Fibroblast of villous mesenchyme (primary cell): ENCODE results near the gene XPOT. TPM values are rescaled to one million over a fixed set of nuclear protein-coding genes. Genes with fewer than 3 reads are reported as not detected.
"Not testable (repeated sequence)": the region's sequence is repeated elsewhere in the genome, so short reads cannot be mapped to it uniquely, and the experiment has no call there.

ENCODE experiments used
- DNase-seq: peaks from one replicate; pipeline ENCODE4 v3.0.0-alpha.2; 2010; ENCODE audit warnings: low read depth
- H3K4me3 ChIP-seq: 2 replicates; pipeline ENCODE4 v1.5.1; 2011; ENCODE audit warnings: low read depth, mild to moderate bottlenecking, low read length
- total RNA-seq: library from RNA; depleted of rRNA; stranded (reverse); fragments of >200 nt; gene quantifications from 2 replicates; pipeline ENCODE4 v1.2.3, GENCODE V29; 2012
- TF ChIP-seq, protein P1 (sequence below): IDR thresholded peaks from 2 replicates; pipeline ENCODE4 v1.5.1; 2012; ENCODE audit warnings: low read depth, mild to moderate bottlenecking, low read length; ENCODE audit not compliant: insufficient read depth

XPOT gene, protein sequence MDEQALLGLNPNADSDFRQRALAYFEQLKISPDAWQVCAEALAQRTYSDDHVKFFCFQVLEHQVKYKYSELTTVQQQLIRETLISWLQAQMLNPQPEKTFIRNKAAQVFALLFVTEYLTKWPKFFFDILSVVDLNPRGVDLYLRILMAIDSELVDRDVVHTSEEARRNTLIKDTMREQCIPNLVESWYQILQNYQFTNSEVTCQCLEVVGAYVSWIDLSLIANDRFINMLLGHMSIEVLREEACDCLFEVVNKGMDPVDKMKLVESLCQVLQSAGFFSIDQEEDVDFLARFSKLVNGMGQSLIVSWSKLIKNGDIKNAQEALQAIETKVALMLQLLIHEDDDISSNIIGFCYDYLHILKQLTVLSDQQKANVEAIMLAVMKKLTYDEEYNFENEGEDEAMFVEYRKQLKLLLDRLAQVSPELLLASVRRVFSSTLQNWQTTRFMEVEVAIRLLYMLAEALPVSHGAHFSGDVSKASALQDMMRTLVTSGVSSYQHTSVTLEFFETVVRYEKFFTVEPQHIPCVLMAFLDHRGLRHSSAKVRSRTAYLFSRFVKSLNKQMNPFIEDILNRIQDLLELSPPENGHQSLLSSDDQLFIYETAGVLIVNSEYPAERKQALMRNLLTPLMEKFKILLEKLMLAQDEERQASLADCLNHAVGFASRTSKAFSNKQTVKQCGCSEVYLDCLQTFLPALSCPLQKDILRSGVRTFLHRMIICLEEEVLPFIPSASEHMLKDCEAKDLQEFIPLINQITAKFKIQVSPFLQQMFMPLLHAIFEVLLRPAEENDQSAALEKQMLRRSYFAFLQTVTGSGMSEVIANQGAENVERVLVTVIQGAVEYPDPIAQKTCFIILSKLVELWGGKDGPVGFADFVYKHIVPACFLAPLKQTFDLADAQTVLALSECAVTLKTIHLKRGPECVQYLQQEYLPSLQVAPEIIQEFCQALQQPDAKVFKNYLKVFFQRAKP
- total RNA-seq, result 146 and 148 TPM in 2 replicates

DNA sequence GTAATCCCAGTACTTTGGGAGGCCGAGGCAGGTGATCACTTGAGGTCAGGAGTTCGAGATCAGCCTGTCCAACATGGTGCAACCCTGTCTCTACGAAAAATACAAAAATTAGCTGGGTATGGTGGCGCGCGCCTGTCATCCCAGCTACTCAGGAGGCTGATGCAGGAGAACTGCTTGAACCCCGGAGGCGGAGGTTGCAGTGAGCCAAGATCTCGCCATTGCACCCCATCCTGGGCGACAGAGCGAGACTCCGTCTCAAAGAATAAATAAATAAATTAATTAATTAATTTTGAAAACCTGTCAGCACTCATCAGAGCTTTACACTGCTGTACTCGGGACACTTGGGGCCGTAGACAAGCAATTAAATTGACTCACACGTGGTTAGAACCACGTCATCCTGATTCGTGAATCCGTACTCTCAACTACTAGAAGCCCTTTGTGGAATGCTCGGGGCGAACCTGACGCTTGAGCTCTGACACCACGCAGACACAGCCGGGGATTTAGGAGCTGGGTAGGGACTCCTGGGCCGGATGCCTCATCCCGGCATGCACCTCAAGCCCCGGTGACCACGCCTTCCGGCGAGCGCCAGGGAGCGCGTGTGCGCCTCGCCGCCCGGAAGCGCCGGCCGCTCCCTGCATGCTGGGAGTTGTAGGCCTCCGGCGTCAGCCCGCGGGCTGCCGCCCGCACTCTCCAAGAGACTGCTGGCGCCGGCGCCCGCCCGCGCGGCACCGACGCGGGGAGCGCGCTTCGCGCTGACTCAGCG, at the start of gene XPOT:
XPOT (plus strand) TSS at position 686 of the 763 bp plus-strand sequence. CDS start 5,644 bp downstream, outside the sequence.
- H3K4me3 ChIP-seq, result peak within 1 kb of the TSS; percentile 94
- TF ChIP-seq, protein P1, sequence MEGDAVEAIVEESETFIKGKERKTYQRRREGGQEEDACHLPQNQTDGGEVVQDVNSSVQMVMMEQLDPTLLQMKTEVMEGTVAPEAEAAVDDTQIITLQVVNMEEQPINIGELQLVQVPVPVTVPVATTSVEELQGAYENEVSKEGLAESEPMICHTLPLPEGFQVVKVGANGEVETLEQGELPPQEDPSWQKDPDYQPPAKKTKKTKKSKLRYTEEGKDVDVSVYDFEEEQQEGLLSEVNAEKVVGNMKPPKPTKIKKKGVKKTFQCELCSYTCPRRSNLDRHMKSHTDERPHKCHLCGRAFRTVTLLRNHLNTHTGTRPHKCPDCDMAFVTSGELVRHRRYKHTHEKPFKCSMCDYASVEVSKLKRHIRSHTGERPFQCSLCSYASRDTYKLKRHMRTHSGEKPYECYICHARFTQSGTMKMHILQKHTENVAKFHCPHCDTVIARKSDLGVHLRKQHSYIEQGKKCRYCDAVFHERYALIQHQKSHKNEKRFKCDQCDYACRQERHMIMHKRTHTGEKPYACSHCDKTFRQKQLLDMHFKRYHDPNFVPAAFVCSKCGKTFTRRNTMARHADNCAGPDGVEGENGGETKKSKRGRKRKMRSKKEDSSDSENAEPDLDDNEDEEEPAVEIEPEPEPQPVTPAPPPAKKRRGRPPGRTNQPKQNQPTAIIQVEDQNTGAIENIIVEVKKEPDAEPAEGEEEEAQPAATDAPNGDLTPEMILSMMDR, result no peak
- DNase-seq, result peak; percentile 97

DNA sequence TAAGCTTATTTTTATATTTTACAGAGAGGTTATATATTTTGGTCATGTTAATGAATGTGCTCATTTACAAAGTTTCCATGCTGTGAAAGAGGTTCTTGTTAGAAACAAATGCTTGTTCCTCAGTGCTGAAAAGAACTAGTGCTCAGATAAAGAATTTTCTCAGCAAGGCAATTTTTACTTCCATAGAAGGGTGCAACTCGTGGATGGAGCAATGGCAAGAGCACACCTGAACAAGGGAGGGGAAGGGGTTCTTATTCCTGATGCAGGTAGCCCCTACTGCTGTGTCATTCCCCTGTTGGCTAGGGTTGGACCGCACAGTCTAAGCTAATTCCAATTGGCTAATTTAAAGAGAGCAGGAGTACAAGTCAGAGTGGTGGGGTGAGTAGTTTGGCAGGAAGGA, 48.0 kb upstream of the XPOT start:
- DNase-seq, H3K4me3 ChIP-seq: not testable (repeated sequence)

DNA sequence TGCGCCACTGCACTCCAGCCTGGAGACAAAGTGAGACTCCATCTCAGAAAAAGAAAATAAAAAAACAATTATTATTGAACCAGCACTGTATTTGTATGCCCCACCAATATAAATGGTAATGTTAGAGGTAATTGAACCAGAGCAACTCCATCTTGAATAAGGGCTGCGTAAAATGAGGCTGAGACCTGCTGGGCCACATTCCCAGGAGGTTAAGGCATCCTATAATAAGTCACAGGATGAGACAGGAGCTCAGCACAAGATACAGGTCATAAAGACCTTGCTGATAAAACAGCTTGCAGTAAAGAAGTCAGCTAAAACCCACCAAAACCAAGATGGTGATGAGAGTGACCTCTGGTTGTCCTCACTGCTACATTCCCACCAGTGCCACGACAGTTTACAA, 43.0 kb upstream of the XPOT start:
- H3K4me3 ChIP-seq, DNase-seq: not testable (repeated sequence)

DNA sequence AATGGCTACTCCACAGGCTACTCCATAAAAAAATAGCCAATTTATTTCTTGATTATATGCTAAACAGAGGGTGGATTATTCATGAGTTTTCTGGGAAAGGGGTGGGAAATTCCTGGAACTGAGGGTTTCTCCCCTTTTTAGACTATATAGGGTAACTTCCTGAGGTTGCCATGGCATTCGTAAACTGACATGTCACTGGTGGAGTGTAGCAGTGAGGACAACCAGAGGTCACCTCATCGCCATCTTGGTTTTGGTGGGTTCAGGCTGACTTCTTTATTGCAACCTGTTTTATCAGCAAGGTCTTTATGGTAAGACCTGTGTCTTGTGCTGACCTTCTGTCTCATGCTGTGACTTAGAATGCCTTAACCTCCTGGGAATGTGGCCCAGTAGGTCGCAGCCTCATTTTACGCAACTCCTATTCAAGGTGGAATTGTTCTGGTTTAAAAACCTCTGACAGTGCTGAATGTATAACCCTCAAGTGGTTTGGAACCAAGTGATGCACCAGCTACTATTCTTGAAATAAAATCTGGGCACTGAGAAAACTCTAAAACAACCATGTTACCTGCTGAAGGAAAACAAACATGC, 41.4 kb upstream of the XPOT start:
- H3K4me3 ChIP-seq, result no peak overlapping the region
- DNase-seq, result no peak

DNA sequence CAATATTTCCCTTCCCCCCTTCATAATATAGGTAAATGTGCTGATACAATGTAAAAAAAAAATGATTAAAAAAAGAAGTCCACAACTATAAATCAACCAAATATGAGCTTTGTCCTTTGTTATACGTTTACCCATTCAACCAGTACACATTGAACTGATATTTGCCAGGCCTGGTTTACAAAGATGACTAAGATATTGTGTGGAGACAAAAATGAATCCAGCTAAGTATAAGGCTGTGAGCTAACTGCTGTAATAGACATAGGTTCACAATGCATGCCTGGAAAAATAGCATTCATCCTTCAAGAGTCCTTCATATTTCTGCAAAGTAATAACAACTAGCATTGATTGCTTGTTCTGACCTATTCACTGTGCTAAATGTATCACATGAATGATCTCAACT, 20.5 kb upstream of the XPOT start:
- H3K4me3 ChIP-seq, result no peak overlapping the region
- TF ChIP-seq, protein P1, result no peak
- no peak for DNase-seq

More for the DNA sequence above, 41.4 kb upstream of the XPOT start:
- TF ChIP-seq, protein P1, result no peak

DNA sequence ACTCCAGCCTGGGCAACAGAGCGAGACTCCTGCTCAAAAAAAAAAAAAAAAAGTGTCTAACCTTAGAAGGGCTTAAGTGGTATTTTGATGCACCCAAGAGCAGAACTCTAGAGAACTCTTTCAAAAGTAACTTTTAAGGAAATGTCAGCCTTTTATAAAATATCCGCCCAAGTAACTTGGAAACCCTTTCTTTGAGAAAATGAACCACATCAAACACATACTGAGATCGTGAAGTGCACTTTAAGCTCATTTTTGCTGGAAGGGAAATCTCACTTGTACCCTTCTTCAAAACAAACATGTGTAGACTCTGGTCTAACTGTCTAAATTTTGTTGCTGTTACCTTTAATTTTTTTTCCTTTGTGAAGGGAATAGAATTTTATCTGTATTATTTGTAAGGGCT, 19.2 kb upstream of the XPOT start:
- no peak for DNase-seq
- TF ChIP-seq, protein P1, result no peak
- H3K4me3 ChIP-seq, result no peak overlapping the region

DNA sequence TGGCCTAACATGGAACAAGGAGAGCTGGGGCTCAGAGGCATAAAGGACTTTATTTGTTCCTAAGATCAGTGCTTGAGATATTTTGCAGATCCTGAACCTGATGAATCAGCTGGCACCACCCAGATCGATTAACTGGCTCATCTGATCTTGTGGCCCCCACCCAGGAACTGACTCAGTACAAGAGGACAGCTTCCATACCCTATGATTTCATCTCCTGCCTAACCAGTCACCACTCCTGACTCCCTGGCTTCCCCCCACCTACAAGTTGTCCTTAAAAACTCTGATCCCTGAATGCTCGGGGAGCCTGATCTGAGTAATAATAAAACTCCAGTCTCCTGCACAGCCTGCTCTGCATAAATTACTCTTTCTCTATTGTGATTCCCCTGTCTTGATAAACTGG, 18.7 kb upstream of the XPOT start:
- H3K4me3 ChIP-seq, result no peak overlapping the region
- no peak for DNase-seq
- TF ChIP-seq, protein P1, result no peak
